Measurements from ENCODE around the gene CCN5.

- TF ChIP-seq, protein P1, sequence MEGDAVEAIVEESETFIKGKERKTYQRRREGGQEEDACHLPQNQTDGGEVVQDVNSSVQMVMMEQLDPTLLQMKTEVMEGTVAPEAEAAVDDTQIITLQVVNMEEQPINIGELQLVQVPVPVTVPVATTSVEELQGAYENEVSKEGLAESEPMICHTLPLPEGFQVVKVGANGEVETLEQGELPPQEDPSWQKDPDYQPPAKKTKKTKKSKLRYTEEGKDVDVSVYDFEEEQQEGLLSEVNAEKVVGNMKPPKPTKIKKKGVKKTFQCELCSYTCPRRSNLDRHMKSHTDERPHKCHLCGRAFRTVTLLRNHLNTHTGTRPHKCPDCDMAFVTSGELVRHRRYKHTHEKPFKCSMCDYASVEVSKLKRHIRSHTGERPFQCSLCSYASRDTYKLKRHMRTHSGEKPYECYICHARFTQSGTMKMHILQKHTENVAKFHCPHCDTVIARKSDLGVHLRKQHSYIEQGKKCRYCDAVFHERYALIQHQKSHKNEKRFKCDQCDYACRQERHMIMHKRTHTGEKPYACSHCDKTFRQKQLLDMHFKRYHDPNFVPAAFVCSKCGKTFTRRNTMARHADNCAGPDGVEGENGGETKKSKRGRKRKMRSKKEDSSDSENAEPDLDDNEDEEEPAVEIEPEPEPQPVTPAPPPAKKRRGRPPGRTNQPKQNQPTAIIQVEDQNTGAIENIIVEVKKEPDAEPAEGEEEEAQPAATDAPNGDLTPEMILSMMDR (IDR thresholded peaks at IDR 0.05), result no peak
- TF ChIP-seq POLR2A (IDR thresholded peaks at IDR 0.05), result no peak
These were observed 21.2 kb downstream of the CCN5 start for GRCh38 chr20:44736170-44737021.

All from prostate gland (tissue), 2 donors.